Measurements from ENCODE around the gene MAP3K6. TPM values are rescaled to one million over a fixed set of nuclear protein-coding genes. Genes with fewer than 3 reads are reported as not detected.

The MAP3K6 gene
- total and polyA plus RNA-seq, 2 of the 13 experiments (the other 11 are each of a cell fraction or from before 2014, with no cell fraction given): 2.7 to 3.2 TPM

DNA sequence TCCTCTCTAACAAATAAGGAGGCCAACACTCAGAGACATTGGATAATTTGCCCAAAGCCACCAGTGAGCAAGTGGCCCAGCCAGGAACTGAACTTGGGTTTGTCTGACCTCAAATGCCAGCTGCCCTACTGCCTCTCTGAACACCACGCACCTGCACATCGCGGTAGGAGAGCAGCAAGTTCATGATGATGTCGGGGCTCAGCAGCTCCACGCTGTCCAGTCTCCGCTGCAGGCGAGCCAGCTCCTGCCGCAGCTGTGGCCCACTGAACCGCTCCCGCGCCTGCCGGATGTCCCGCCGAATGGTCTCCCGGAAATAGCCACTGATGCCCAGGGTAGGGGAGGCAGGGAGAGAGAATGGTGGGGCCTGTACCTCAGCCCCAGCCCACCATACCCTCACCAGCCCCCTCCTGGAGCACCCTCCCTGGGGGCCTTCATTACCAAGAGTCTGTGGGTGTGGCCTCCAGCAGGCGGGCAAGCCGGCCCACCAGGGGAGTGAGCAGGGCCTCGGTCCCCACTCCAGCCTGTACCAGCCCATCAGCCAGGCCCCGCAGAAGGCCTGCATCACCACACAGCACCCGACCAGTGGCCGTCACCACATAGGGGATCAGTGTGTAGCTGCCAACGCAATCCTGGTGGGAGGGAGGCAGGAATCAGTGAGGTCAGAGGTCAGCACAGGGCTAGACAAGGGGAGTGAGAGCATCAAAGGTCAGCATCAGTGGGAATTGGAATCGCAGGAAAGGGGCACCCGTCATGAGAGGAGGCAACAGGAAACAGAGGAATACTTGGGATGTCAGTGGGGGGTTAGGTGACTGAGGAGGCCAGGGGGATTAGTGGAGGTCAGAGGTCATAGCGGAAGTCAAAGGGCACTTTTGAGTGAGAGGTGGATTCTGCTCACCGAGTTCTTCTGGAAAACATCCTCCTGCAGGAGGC lies 2.7 kb downstream of the MAP3K6 start (continued):
- TF ChIP-seq SOX13 (IDR thresholded peaks at IDR 0.05) (no peak), SOX13 (CRISPR knock-in tag; conservative IDR thresholded peaks at IDR 0.05 in 1 of 2, IDR thresholded peaks at IDR 0.05 in 1 of 2) (no peak), FOXO4 (CRISPR knock-in tag; conservative IDR thresholded peaks at IDR 0.05) (no peak), HMGA1 (CRISPR knock-in tag; conservative IDR thresholded peaks at IDR 0.05) (no peak), ZFP36 (IDR thresholded peaks at IDR 0.05; ENCODE audit: borderline replicate concordance, low read depth, low read length, partially characterized antibody) (no peak), CHD2 (IDR thresholded peaks at IDR 0.05; ENCODE audit: low read depth, low read length) (no peak), NFE2 (CRISPR knock-in tag; IDR thresholded peaks at IDR 0.05) (no peak), HDAC1 (CRISPR knock-in tag; IDR thresholded peaks at IDR 0.05) (no peak), ZNF691 (CRISPR knock-in tag; IDR thresholded peaks at IDR 0.05; ENCODE audit: borderline replicate concordance, low read depth) (no peak), ZNF646 (CRISPR knock-in tag; IDR thresholded peaks at IDR 0.05) (no peak), NR2C2 (CRISPR knock-in tag; IDR thresholded peaks at IDR 0.05; ENCODE audit: borderline replicate concordance) (peak; percentile 81), ZNF512B (CRISPR knock-in tag; IDR thresholded peaks at IDR 0.05; ENCODE audit: borderline replicate concordance) (no peak)
